ENCODE data around the gene CD22. TPM values are rescaled to one million over a fixed set of nuclear protein-coding genes. Genes with fewer than 3 reads are reported as not detected.

The CD22 gene
- total RNA-seq, 2 experiments from 2014 or later, result 0.52 to 0.67 TPM

DNA sequence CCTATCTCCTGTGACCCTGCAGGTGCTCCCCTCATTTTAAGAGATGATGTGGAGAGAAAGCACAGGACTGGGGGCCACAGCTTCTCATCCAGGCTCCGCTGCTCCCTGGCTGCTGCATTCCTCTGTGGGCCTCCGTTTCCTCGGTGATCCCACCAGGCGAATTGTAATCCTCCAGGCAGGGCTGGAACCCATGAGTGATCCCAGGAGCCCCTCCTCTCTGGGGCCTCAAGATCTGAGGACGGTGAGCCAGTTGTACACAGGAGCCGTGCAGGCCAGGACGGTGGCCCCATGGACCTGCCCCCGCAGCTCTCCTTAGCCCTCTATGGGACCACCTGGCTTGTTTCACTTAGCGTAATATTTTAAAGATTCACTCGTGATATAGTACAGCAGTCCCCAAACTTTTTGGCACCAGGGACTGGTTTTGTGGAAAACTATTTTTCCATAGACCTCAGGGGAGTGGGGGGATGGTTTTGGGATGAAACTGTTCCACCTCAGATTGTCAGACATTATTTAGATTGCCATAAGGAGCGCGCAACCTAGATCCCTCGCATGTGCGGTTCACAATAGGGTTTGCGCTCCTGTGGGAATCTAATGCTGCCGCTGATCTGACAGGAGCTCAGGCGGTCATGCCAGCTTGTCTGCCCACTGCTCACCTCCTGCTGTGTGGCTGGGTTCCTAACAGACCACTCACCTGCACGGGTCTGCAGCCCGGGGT, 34.9 kb downstream of the CD22 start:
- CTCF ChIA-PET, result interaction anchor here (1.5 kb wide), 1 partner anchor 11 kb away, joined by 3 read pairs; no protein-coding TSS in a partner anchor

GRCh38 chr19:35365303-35365702, 36.3 kb downstream of the CD22 start:
- intact Hi-C loops (cut with DNase I, micrococcal nuclease), result no loop called here
- H3K36me3 Mint-ChIP-seq (ENCODE audit: low read depth), result no peaks in the 10 kb centered on the region
- H3K4me1 ChIP-seq (ENCODE audit: insufficient read depth, low read length), result no peaks in the 10 kb centered on the region
- H3K27me3 ChIP-seq (ENCODE audit: control insufficient read depth in 1 of 2, insufficient read depth in 2 of 2, low read length in 2 of 2), result no peaks in the 10 kb centered on the region
- CTCF ChIA-PET, result interaction anchor here (1.5 kb wide), 1 partner anchor 12 kb away, joined by 3 read pairs; no protein-coding TSS in a partner anchor
- H3K4me3 ChIP-seq (ENCODE audit: low read length), result no peak overlapping the region
- no peaks in the 10 kb centered on the region for H3K9me3 ChIP-seq (ENCODE audit: control insufficient read depth in 1 of 2, insufficient read depth in 1 of 2, low read length in 2 of 2)
- no peak overlapping the region for H3K27ac Mint-ChIP-seq
- H3K36me3 ChIP-seq (ENCODE audit: insufficient read depth, low read length), result no peaks in the 10 kb centered on the region
- TF ChIP-seq CTCF (IDR thresholded peaks at IDR 0.05), result no peak
- H3K9me3 Mint-ChIP-seq, result no peaks in the 10 kb centered on the region
- DNase-seq (no peak), ATAC-seq (ENCODE audit: poor library complexity) (no peak)
- POLR2A ChIA-PET, result no interaction called here
- H3K27ac ChIP-seq (ENCODE audit: low read depth in 1 of 2, low read length in 2 of 2), result no peak overlapping the region
- H3K4me3 Mint-ChIP-seq, result no peak overlapping the region
- no peaks in the 10 kb centered on the region for H3K27me3 Mint-ChIP-seq
- H3K4me1 Mint-ChIP-seq (ENCODE audit: low read depth), result no peaks in the 10 kb centered on the region

More for the DNA sequence above, 34.9 kb downstream of the CD22 start:
- Mint-ChIP-seq H3K27ac (no peak overlapping the region), H3K9me3 (no peaks in the 10 kb centered on the region), H3K36me3 (ENCODE audit: low read depth) (no peaks in the 10 kb centered on the region), H3K27me3 (no peaks in the 10 kb centered on the region), H3K4me1 (ENCODE audit: low read depth) (no peaks in the 10 kb centered on the region), H3K4me3 (no peak overlapping the region)
- intact Hi-C loops (cut with DNase I, micrococcal nuclease), result no loop called here
- TF ChIP-seq CTCF (IDR thresholded peaks at IDR 0.05), result no peak
- Histone ChIP-seq H3K9me3 (ENCODE audit: control insufficient read depth in 1 of 2, insufficient read depth in 1 of 2, low read length in 2 of 2) (no peaks in the 10 kb centered on the region), H3K36me3 (ENCODE audit: insufficient read depth, low read length) (no peaks in the 10 kb centered on the region), H3K4me3 (ENCODE audit: low read length) (no peak overlapping the region), H3K27ac (ENCODE audit: low read depth in 1 of 2, low read length in 2 of 2) (no peak overlapping the region), H3K4me1 (ENCODE audit: insufficient read depth, low read length) (no peaks in the 10 kb centered on the region), H3K27me3 (ENCODE audit: control insufficient read depth in 1 of 2, insufficient read depth in 2 of 2, low read length in 2 of 2) (no peaks in the 10 kb centered on the region)
- DNase-seq (no peak), ATAC-seq (ENCODE audit: poor library complexity) (no peak)
- POLR2A ChIA-PET, result interaction anchor here (0.7 kb wide), 1 partner anchor 314 kb away, joined by 3 read pairs; no protein-coding TSS in a partner anchor

GRCh38 chr19:35368378-35368777, 39.4 kb downstream of the CD22 start:
- Histone ChIP-seq H3K27ac (ENCODE audit: low read depth in 1 of 2, low read length in 2 of 2) (no peak overlapping the region), H3K9me3 (ENCODE audit: control insufficient read depth in 1 of 2, insufficient read depth in 1 of 2, low read length in 2 of 2) (no peaks in the 10 kb centered on the region), H3K36me3 (ENCODE audit: insufficient read depth, low read length) (no peaks in the 10 kb centered on the region), H3K4me3 (ENCODE audit: low read length) (no peak overlapping the region), H3K4me1 (ENCODE audit: insufficient read depth, low read length) (no peaks in the 10 kb centered on the region), H3K27me3 (ENCODE audit: control insufficient read depth in 1 of 2, insufficient read depth in 2 of 2, low read length in 2 of 2) (no peaks in the 10 kb centered on the region)
- Mint-ChIP-seq H3K4me1 (ENCODE audit: low read depth) (no peaks in the 10 kb centered on the region), H3K36me3 (ENCODE audit: low read depth) (no peaks in the 10 kb centered on the region), H3K27me3 (no peaks in the 10 kb centered on the region), H3K4me3 (no peak overlapping the region), H3K9me3 (no peaks in the 10 kb centered on the region), H3K27ac (no peak overlapping the region)
- CTCF ChIA-PET, result no interaction called here
- DNase-seq (no peak), ATAC-seq (ENCODE audit: poor library complexity) (no peak)
- POLR2A ChIA-PET, result no interaction called here
- intact Hi-C loops (cut with DNase I, micrococcal nuclease), result no loop called here
- TF ChIP-seq CTCF (IDR thresholded peaks at IDR 0.05), result no peak

Data from CD4-positive, alpha-beta T cell (primary cell).